ENCODE data around the gene PSMA3. TPM values are rescaled to one million over a fixed set of nuclear protein-coding genes. Genes with fewer than 3 reads are reported as not detected.
A peak's percentile ranks its signal among the peaks of the same experiment; 100 is the strongest.

Gene PSMA3
- polyA plus RNA-seq, 1 donor from 2014 or later, result 198 TPM

- Histone ChIP-seq H3K9me2 (ENCODE audit: insufficient read depth, low read length) (no peaks in the 10 kb centered on the region), H3K79me2 (replicated peaks; ENCODE audit: insufficient read depth, low read length) (peaks cover 24% of the 10 kb centered on the region), H3K27me3 (ENCODE audit: insufficient read depth, low read depth, low read length) (no peaks in the 10 kb centered on the region), H3F3A (ENCODE audit: insufficient read depth, low read length, poor library complexity, severe bottlenecking) (no peaks in the 10 kb centered on the region), H3K4me2 (ENCODE audit: low read length) (no peak overlapping the region), H3K9ac (ENCODE audit: low read length) (no peak overlapping the region), H2AFZ (ENCODE audit: low read depth, low read length) (no peak overlapping the region), H3K27ac (ENCODE audit: low read length) (no peak overlapping the region), H3K4me3 (ENCODE audit: low read length) (no peak overlapping the region), H3K9me3 (ENCODE audit: low read length) (no peaks in the 10 kb centered on the region), H3K36me3 (ENCODE audit: insufficient read depth, low read length) (no peaks in the 10 kb centered on the region), H4K20me1 (ENCODE audit: insufficient read depth) (no peaks in the 10 kb centered on the region)
- TF ChIP-seq EP300 (conservative IDR thresholded peaks at IDR 0.05; ENCODE audit: poor library complexity, severe bottlenecking), result no peak
- no peak for TF ChIP-seq SMC3 (conservative IDR thresholded peaks at IDR 0.05; ENCODE audit: poor library complexity)
- no peak for TF ChIP-seq TAF1 (IDR thresholded peaks at IDR 0.05; ENCODE audit: low read depth)
- TF ChIP-seq EZH2 (IDR thresholded peaks at IDR 0.05; ENCODE audit: borderline replicate concordance, insufficient read depth, low read length, poor library complexity, severe bottlenecking), result no peak
- TF ChIP-seq CTCF (IDR thresholded peaks at IDR 0.05; ENCODE audit: poor library complexity, severe bottlenecking), result no peak
These were observed 46.6 kb upstream of the PSMA3 start for GRCh38 chr14:58198086-58198485.

- H3K9ac ChIP-seq (ENCODE audit: low read length), result peak within 1 kb of the TSS; percentile 84
- peak within 1 kb of the TSS; percentile 69 for H3K4me3 ChIP-seq (ENCODE audit: low read length)
- H2AFZ ChIP-seq (ENCODE audit: low read depth, low read length), result peak within 1 kb of the TSS; percentile 83
- peak within 1 kb of the TSS; percentile 75 for H3K4me2 ChIP-seq (ENCODE audit: low read length)
- peaks cover 24% of the 10 kb centered on the region for H3K79me2 ChIP-seq (replicated peaks; ENCODE audit: insufficient read depth, low read length)
- no peaks in the 10 kb centered on the region for H4K20me1 ChIP-seq (ENCODE audit: insufficient read depth)
- peak within 1 kb of the TSS; percentile 82 for H3K27ac ChIP-seq (ENCODE audit: low read length)
- no peaks in the 10 kb centered on the region for H3K36me3 ChIP-seq (ENCODE audit: insufficient read depth, low read length)
- no peaks in the 10 kb centered on the region for H3K9me2 ChIP-seq (ENCODE audit: insufficient read depth, low read length)
- H3K27me3 ChIP-seq (ENCODE audit: insufficient read depth, low read depth, low read length), result no peaks in the 10 kb centered on the region
- H3F3A ChIP-seq (ENCODE audit: insufficient read depth, low read length, poor library complexity, severe bottlenecking), result no peaks in the 10 kb centered on the region
- H3K9me3 ChIP-seq (ENCODE audit: low read length), result no peaks in the 10 kb centered on the region
- peak; percentile 9 for TF ChIP-seq REST (IDR thresholded peaks at IDR 0.05; ENCODE audit: borderline replicate concordance)
- no peak for TF ChIP-seq EZH2 (IDR thresholded peaks at IDR 0.05; ENCODE audit: borderline replicate concordance, insufficient read depth, low read length, poor library complexity, severe bottlenecking)
- TF ChIP-seq RAD21 (conservative IDR thresholded peaks at IDR 0.05), result no peak
- TF ChIP-seq MXI1 (conservative IDR thresholded peaks at IDR 0.05; ENCODE audit: poor library complexity, severe bottlenecking), result peak; percentile 66
- TF ChIP-seq POLR2AphosphoS5 (IDR thresholded peaks at IDR 0.05), result peak; percentile 81
- no peak for TF ChIP-seq EP300 (conservative IDR thresholded peaks at IDR 0.05; ENCODE audit: poor library complexity, severe bottlenecking)
- TF ChIP-seq CTCF (IDR thresholded peaks at IDR 0.05; ENCODE audit: poor library complexity, severe bottlenecking), result peak; percentile 21
- TF ChIP-seq TAF1 (IDR thresholded peaks at IDR 0.05; ENCODE audit: low read depth), result peak; percentile 67
- peak; percentile 16 for TF ChIP-seq SMC3 (conservative IDR thresholded peaks at IDR 0.05; ENCODE audit: poor library complexity)
These were observed 44.7 kb upstream of the PSMA3 start, which contains the start of gene ACTR10 for GRCh38 chr14:58199726-58200479. TSS of gene ACTR10 (plus strand) at chr14:58200149. CDS start at chr14:58200218, 69 bp downstream.
